Osteoblast (primary cell): ENCODE measurements around the gene MTA1. TPM values are rescaled to one million over a fixed set of nuclear protein-coding genes. Genes with fewer than 3 reads are reported as not detected.
A peak's percentile ranks its signal among the peaks of the same experiment; 100 is the strongest.

Experiments
- DNase-seq: peaks from one replicate; pipeline ENCODE4 v3.0.0; 2011; ENCODE audit warnings: low spot score, mixed read lengths; ENCODE audit not compliant: insufficient read length; ENCODE audit errors: missing footprints
- H2AFZ ChIP-seq: 2 replicates; pipeline ENCODE4 v1.6.0; 2011; ENCODE audit warnings: mild to moderate bottlenecking, low read length
- H3K27ac ChIP-seq: 2 replicates; pipeline ENCODE4 v1.5.1; 2011; ENCODE audit warnings: mild to moderate bottlenecking, low read depth, low read length, moderate library complexity
- H3K27me3 ChIP-seq: 2 replicates; pipeline ENCODE4 v1.6.0; 2012; ENCODE audit warnings: mild to moderate bottlenecking, control low read depth, inconsistent platforms, low read length, moderate library complexity; ENCODE audit not compliant: insufficient read depth
- H3K36me3 ChIP-seq: 2 replicates; pipeline ENCODE4 v1.5.1; 2011; ENCODE audit warnings: mild to moderate bottlenecking, low read length, control low read depth, moderate library complexity; ENCODE audit not compliant: insufficient read depth
- H3K4me1 ChIP-seq: 2 replicates; pipeline ENCODE4 v1.5.1; 2011; ENCODE audit warnings: mild to moderate bottlenecking, low read length, control low read depth, moderate library complexity; ENCODE audit not compliant: insufficient read depth
- H3K4me2 ChIP-seq: 2 replicates; pipeline ENCODE4 v1.6.0; 2011; ENCODE audit warnings: mild to moderate bottlenecking, low read length; ENCODE audit not compliant: insufficient read depth
- H3K4me3 ChIP-seq: fragments of 200-600 bp; sonication (generic); 3 replicates; pipeline ENCODE4 v1.5.1; 2012; ENCODE audit warnings: mild to moderate bottlenecking, low read length, inconsistent platforms; ENCODE audit not compliant: insufficient read depth
- H3K79me2 ChIP-seq: 2 replicates; pipeline ENCODE4 v1.6.0; 2012; ENCODE audit warnings: mild to moderate bottlenecking, low read length, control low read depth, inconsistent platforms; ENCODE audit not compliant: insufficient read depth
- H3K9me3 ChIP-seq: 2 replicates; pipeline ENCODE4 v1.5.1; 2011; ENCODE audit warnings: low read depth, low read length, control low read depth
- H4K20me1 ChIP-seq: 2 replicates; pipeline ENCODE4 v1.6.0; 2012; ENCODE audit warnings: mild to moderate bottlenecking, low read length, control low read depth; ENCODE audit not compliant: insufficient read depth
- CTCF ChIP-seq: IDR thresholded peaks from 2 replicates; pipeline ENCODE4 v1.5.1; 2011; ENCODE audit warnings: mild to moderate bottlenecking, low read depth, low read length, moderate library complexity; ENCODE audit errors: extremely low read depth
- total RNA-seq: library from RNA; depleted of rRNA; stranded (reverse); fragments of >200 nt; gene quantifications from 2 replicates; pipeline ENCODE4 v1.2.3, GENCODE V29; 2012

The MTA1 gene
- total RNA-seq, 1 donor, result 60.4 TPM

DNA sequence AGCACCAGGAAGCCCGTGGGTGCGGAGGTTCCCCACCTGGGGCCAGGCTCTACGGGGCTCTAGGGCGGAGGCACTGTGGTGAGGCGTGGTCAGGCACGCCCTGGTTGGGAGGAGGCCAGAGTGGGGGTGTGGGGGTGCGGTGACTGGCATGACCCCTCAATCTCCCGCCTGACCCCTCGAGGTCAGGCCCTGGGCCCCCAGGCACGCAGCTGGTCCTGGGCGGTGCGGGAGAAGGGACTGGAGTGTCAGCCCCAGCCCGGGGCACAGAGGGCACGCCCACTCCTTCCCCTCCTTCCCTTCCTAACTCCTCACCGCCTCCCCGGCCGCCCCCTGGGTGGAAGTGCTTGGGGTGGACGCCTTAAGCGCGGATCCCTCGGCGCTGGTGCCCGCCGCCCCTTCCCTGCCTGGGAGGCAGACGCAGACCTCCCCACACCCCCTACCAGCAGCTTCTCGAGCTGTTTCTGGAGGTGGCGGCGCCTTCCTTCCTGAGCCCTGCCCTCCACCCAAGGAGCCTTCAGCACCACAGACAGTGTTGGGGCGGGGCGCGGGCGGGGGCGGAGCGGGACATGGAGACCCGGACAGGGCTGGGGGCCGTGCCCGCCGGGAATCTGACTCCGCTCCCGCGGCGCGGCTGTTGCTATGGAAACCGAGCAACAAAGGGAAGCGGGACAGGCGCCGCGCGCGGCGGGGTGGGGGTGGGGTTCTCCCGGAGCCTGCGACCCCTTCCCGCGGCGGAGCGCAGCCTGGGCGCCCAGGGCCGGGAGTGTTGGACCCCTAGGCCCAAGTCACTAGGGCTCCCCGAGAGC is 54.3 kb downstream of the MTA1 start:
- Histone ChIP-seq H3K27ac (no peak overlapping the region), H3K4me1 (peaks cover 26% of the 10 kb centered on the region), H3K4me3 (peak overlapping the region; percentile 67), H4K20me1 (peaks cover 18% of the 10 kb centered on the region), H3K27me3 (no peaks in the 10 kb centered on the region), H3K9me3 (no peaks in the 10 kb centered on the region), H3K36me3 (no peaks in the 10 kb centered on the region), H3K79me2 (peaks cover 4% of the 10 kb centered on the region), H2AFZ (no peak overlapping the region), H3K4me2 (peak overlapping the region; percentile 76)
- DNase-seq, result peak; percentile 99
- TF ChIP-seq CTCF, result no peak

DNA sequence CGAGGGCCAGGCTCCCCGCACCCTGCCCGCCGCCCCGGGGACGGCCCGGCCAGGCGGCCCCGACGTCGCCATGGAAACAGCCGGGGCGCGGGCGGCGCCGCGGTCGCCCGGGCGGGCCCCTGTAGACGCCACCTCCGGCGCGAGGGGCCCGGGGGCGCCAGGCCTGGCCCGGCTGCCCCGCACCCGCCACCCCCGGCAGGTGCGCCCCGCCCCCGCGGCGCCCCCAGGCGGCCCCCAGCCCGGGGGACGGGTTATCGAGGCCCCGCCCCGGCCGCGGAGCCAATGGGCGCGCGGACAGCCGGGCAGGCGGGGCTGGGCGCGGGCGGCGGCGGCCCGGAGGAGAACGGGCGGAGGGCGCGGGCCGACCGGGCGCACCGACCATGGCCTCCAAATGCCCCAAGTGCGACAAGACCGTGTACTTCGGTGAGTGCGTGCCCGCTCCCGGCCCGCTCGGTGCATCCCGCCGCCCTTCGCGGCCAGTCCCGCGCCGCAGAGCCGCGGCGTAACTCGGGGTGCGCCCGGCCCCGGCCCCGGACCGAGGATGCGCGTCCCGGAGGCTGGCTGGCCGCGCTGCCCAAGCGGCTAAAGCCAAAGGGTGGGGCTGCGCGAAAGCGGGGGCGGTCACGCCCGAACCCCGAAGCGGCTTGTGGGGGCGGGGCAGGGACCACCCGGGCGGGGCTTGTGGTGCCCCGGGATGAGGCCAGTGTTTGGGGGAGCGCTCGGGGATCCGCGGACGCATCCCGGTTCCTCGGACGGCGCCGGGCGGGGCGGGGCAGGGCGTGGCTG is 55.0 kb downstream of the MTA1 start, which contains the start of gene CRIP2:
CRIP2 (plus strand) TSS at position 339 of the 786 bp plus-strand sequence; CDS start at position 381, 42 bp downstream.
- peak; percentile 100 for DNase-seq
- no peaks in the 10 kb centered on the region for H3K9me3 ChIP-seq
- peak within 1 kb of the TSS; percentile 68 for H2AFZ ChIP-seq
- no peak for TF ChIP-seq CTCF
- H3K27me3 ChIP-seq, result no peaks in the 10 kb centered on the region
- H3K4me1 ChIP-seq, result peaks cover 26% of the 10 kb centered on the region
- peak within 1 kb of the TSS; percentile 76 for H3K4me3 ChIP-seq
- peak within 1 kb of the TSS; percentile 82 for H3K4me2 ChIP-seq
- H3K79me2 ChIP-seq, result peaks cover 4% of the 10 kb centered on the region
- H3K27ac ChIP-seq, result peak within 1 kb of the TSS; percentile 61
- H4K20me1 ChIP-seq, result peaks cover 18% of the 10 kb centered on the region
- H3K36me3 ChIP-seq, result no peaks in the 10 kb centered on the region

GRCh38 chr14:105475269-105476096 is 55.9 kb downstream of the MTA1 start:
- H3K4me1 ChIP-seq, result peaks cover 26% of the 10 kb centered on the region
- DNase-seq, result peak; percentile 99
- H4K20me1 ChIP-seq, result peaks cover 18% of the 10 kb centered on the region
- H3K4me2 ChIP-seq, result peak overlapping the region; percentile 82
- H3K4me3 ChIP-seq, result peak overlapping the region; percentile 76
- peak overlapping the region; percentile 61 for H3K27ac ChIP-seq
- peak overlapping the region; percentile 59 for H2AFZ ChIP-seq
- no peaks in the 10 kb centered on the region for H3K27me3 ChIP-seq
- no peak for TF ChIP-seq CTCF
- H3K9me3 ChIP-seq, result no peaks in the 10 kb centered on the region
- H3K36me3 ChIP-seq, result no peaks in the 10 kb centered on the region
- peaks cover 4% of the 10 kb centered on the region for H3K79me2 ChIP-seq
